T-helper 9 cell (primary cell): Measurements from ENCODE around the gene TINAGL1.

ENCODE experiments used
- DNase-seq: peaks from one replicate; pipeline ENCODE4 v3.0.0-alpha.2; 2020
- total RNA-seq, 2 donors: gene quantifications; one replicate each; lab custom pipeline; 2026; lab: John Stamatoyannopoulos, UW

The TINAGL1 gene
- 0 reads per million in 2 donors for total RNA-seq

DNA sequence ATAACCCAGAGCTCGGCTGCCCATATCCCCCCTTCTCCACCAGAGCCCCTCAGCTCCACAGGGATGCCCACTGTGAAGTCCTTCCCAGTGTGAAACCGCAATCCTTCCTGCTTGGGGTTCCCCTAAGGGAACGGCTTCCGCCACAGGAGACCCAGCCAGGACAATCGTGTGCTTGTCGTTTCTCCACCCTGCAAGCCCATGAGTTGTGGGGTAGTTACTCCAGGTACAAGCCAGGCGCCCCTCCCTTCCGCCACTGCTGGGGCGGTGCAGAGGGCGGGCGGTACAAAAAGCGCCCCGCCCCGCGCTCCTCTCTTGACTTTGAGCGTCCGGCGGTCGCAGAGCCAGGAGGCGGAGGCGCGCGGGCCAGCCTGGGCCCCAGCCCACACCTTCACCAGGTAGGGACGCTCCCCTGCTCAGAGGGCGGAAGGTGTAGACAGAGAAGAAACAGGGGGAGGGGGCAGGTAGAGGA lies at the start of gene TINAGL1:
TSS of gene TINAGL1 (plus strand) at position 315 of the 469 bp plus-strand sequence. CDS start 634 bp downstream, outside the sequence.
- DNase-seq: no peak

DNA sequence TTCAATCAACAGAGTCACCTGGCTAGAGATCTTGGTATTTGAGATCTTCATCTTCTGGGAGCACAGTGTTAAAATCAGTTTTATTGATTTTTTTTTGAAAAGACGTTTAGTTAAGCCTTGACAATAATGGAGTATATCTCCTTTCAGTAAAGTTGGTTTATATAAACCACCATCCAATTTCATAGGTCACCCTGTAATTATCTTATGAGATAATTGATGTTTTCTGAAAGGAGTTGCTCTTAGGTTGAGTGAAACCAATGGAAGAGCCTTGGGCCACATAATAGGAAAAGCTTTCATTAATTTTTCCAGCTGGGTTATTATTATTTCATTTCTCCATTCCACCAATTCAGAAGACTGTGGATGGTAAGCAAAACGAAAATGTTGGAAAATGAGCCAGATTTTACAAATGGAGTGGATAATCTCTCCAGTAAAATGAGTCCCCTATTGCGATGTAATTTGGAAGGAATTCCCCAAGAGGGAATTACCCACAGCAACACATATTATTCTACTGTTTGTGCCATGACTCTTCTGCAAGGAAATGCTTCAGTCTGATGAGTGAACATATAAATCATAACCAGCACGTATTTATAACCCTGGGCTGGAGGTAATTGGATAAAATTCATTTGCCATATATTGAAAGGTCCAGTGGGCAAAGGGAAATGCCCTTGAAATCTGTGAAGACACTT lies 46.2 kb upstream of the TINAGL1 start:
- DNase-seq: no peak

GRCh38 chr1:31531177-31531999 lies 44.9 kb upstream of the TINAGL1 start:
- no peak for DNase-seq

DNA sequence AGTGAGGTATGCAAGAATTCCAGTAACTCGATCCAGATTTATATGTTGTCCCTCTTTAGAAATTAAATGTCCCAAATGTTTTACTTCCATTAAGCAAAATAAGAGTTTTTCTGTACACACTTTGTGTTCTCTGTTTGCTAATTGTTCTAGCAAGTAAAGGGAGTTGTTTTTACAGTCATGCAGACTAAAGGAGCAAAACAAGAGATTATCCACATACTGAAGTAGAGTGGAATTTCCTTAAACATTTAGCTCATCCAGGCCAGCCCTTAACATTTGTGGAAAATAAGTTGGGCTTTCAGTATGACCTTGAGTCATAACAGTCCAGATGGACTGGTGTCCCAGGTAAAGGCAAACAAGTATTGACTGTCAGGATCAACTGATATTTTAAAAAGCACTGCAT lies 44.1 kb upstream of the TINAGL1 start:
- DNase-seq: no peak

DNA sequence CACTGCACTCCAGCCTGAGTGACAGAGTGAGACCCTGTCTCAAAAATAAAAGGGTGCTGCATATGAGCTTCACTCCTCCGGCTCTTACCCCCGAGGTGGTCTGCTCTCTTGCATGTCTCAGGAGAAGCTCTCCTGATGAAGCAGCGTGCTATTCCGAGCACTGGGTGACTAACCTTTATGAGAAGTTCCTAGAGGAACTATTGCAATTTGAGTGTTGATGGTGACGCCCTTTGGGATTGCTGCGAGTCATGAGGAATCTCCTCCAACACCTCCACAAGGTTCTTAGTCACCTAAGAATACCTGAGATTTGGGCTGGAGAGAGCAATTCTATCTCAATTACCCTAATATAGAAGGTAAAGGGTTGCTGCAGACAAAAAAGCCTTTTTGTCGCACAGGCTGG lies 40.8 kb upstream of the TINAGL1 start:
- DNase-seq: no peak

GRCh38 chr1:31539329-31539728 lies 37.0 kb upstream of the TINAGL1 start:
- DNase-seq: no peak

DNA sequence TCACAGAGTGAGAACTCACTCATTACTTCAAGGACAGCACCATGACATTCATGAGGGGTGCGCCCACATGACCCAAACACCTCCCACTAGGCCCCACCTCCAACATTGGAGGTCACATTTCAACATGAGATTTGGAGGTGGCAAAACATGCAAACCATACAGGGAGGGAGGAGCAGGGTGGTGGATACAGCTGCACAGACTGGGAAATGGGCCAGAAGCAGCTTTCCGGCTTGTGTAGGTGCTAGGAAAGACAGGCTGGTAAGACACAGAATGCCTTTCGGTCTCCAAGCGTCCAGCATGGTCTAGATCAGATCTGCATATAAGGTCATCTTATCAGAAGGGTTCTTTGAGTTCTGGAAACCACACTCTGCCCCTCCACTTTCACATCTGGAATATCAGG lies 35.1 kb upstream of the TINAGL1 start:
- no peak for DNase-seq

DNA sequence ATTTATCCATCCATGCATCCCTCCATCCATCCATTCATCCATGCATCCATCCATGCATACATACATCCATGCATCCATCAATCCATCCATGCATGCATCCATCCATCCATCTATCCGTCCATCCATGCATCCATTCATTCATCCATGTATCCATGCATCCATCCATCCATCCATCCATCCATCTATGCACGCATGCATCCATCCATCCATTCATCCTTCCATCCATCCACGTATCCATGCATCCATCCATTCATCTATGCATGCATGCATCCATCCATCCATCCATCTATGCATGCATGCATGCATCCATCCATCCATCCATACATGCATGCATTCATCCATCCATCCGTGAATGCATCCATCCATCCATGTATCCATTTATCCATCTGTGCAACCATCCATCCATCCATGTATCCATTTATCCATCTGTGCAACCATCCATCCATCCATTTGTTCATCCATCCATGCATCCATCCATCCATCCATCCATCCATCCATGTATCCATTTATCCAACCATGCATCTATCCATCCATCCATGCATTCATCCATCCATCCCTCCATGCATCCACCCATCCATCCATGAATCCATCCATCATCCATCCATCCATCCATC lies 30.3 kb upstream of the TINAGL1 start:
- DNase-seq: no peak

GRCh38 chr1:31548534-31548906 lies 27.8 kb upstream of the TINAGL1 start:
- no peak for DNase-seq

GRCh38 chr1:31548907-31549808 lies 27.2 kb upstream of the TINAGL1 start:
- DNase-seq: peak; percentile 84

DNA sequence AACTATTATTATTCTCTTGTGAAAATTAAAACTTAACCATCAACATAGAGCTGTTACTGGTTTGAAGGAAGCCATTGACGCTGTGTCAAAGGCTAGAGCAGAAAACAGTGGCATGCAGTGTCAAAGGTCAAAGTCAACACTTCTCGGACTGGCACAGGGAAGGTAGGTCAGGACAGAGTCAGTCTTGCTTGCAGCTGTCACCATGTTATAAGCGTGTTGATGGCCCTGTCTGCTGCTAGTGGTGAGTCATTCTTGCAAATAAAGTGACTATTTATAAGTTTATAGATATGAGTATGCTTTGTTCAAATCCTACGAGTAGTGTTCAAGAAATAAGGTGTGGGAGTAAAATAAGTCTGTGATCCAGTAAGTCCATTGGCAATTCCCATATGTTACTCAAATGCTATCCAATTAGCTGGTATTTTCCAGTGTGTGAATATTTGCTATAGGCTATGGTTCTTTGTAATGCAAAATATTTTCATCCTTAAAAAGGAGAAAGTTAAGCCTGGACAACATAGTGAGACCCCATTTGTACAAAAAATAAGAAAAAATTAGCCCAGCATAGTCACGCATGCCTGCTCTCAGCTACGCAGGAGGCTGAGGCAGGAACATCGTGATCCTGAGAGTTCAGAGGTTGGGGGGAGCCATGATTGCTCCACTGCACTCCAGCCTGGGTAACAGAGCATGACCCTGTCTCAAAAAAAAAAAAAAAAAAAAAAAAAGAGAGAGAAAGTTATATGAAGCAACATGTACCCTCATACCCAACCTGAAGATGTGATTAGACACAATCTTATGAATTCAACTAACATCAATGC lies 26.3 kb upstream of the TINAGL1 start:
- DNase-seq: no peak

GRCh38 chr1:31551208-31551607 lies 25.1 kb upstream of the TINAGL1 start:
- no peak for DNase-seq

DNA sequence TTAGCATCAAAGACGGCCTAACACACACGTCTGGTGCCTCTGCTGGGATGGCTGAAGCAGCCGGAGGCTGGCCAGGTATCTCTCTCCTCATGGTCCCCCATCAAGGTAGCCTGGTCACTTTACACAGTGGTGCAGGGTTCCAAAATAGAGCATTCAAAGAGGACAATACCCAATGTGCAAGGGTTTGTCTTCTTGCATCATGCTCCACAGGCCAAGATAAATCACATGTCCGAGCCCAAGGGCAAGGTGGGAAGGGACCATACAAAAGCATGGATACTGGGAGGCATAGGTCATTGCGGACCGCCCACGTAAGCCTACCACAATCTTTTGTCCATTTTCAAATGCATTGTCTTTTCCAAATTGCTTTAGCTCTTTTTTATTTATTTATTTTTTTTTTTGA lies 23.8 kb upstream of the TINAGL1 start:
- no peak for DNase-seq

- DNase-seq: no peak
Measured at GRCh38 chr1:31556481-31557006, 19.8 kb upstream of the TINAGL1 start.

DNA sequence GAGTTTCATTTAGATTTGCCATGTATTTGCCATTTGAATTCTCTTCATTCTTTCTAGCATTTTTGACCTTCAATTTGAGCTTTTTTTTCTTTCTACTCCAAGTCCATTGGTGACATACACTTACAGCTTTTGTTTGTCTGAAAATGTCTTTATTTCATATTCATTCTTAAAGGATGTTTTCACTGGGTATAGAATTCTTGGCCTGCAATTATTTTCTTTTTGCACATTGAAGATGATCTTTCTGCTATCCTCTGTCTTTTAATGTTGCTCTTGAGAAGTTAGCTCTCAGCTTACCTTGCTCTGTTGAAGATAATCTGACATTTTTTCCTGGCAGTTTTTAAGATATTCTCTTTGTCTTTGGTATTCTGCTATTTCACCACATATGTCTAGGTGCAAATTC lies 16.6 kb upstream of the TINAGL1 start:
- DNase-seq: no peak

DNA sequence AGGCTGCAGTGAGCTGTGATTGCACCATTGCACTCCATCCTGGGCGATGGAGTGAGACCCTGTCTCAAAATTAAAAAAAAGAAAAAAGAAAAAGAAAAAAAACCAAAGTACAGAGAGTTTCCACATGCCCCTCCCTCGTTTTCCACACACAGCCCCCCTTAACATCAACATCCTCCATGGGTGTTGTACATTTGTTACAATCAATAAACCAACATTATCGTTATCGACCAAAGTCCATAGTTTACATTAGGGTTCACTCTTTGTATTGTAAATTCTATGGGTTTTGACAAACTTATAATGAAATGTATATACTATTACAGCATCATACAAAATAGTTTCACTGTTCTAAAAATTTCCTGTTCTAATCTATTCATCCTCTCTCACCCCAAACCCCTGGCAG lies 15.9 kb upstream of the TINAGL1 start:
- DNase-seq: no peak

DNA sequence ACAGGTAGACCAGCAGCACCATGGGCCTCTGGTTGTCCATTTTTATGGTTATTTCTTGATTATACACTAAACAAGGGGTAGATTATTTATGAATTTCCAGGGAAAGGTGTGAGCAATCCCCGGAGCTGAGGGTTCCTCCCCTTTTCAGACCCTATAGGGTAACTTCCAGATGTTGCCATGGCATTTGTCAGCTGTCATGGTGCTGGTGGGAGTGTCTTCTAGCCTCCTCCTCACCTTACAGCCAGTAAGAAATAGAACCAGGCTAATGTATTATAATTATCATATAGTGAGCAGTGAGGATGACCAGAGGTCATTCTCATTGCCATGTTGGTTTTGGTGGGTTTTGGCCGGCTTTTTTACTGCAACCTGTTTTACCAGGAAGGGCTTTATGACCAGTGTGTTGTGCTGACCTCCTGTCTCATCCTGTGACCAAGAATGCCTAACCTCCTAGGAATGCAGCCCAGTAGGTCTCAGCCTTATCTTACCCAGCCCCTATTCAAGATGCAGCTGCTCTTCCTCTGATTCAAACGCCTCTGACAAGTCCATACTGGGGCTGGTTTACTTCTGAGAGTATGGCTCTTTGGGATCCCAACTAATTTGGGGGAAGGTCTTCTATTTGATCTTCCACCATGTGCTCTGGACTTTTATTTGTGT lies 13.5 kb upstream of the TINAGL1 start:
- DNase-seq: no peak

GRCh38 chr1:31564606-31564989 lies 11.7 kb upstream of the TINAGL1 start:
- DNase-seq: no peak

- DNase-seq: no peak
Measured at GRCh38 chr1:31567956-31568570, 8.3 kb upstream of the TINAGL1 start.

GRCh38 chr1:31568895-31569595 lies 7.3 kb upstream of the TINAGL1 start:
- DNase-seq: no peak
